ENCODE results near the gene EIF4B.
A peak's percentile ranks its signal among the peaks of the same experiment; 100 is the strongest.

Gene EIF4B

GRCh38 chr12:53064613-53065436 lies 58.6 kb downstream of the EIF4B start:
- Histone ChIP-seq H3K4me3 (ENCODE audit: low read depth, low read length) (no peak overlapping the region), H3K27me3 (ENCODE audit: insufficient read depth, low read depth, severe bottlenecking) (no peaks in the 10 kb centered on the region), H3K27ac (no peak overlapping the region), H3K36me3 (peaks cover 2% of the 10 kb centered on the region; the same call in 1 of the 2 replicates), H3K9me3 (ENCODE audit: severe bottlenecking) (no peaks in the 10 kb centered on the region)
- no peak for DNase-seq
- TF ChIP-seq, protein P1, sequence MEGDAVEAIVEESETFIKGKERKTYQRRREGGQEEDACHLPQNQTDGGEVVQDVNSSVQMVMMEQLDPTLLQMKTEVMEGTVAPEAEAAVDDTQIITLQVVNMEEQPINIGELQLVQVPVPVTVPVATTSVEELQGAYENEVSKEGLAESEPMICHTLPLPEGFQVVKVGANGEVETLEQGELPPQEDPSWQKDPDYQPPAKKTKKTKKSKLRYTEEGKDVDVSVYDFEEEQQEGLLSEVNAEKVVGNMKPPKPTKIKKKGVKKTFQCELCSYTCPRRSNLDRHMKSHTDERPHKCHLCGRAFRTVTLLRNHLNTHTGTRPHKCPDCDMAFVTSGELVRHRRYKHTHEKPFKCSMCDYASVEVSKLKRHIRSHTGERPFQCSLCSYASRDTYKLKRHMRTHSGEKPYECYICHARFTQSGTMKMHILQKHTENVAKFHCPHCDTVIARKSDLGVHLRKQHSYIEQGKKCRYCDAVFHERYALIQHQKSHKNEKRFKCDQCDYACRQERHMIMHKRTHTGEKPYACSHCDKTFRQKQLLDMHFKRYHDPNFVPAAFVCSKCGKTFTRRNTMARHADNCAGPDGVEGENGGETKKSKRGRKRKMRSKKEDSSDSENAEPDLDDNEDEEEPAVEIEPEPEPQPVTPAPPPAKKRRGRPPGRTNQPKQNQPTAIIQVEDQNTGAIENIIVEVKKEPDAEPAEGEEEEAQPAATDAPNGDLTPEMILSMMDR (IDR thresholded peaks at IDR 0.05; ENCODE audit: low read depth, low read length) = no peak

- H3K27ac ChIP-seq = no peak overlapping the region
- peaks cover 2% of the 10 kb centered on the region; the same call in 1 of the 2 replicates for H3K36me3 ChIP-seq
- DNase-seq = no peak
- H3K4me3 ChIP-seq (ENCODE audit: low read depth, low read length) = no peak overlapping the region
- TF ChIP-seq, protein P1 (IDR thresholded peaks at IDR 0.05; ENCODE audit: low read depth, low read length) = no peak
- H3K9me3 ChIP-seq (ENCODE audit: severe bottlenecking) = no peaks in the 10 kb centered on the region
- H3K27me3 ChIP-seq (ENCODE audit: insufficient read depth, low read depth, severe bottlenecking) = no peaks in the 10 kb centered on the region
Observed at GRCh38 chr12:53065470-53065869, 59.2 kb downstream of the EIF4B start.

- peak; percentile 72 for DNase-seq
- Histone ChIP-seq H3K27ac (no peak overlapping the region), H3K27me3 (ENCODE audit: insufficient read depth, low read depth, severe bottlenecking) (no peaks in the 10 kb centered on the region), H3K9me3 (ENCODE audit: severe bottlenecking) (no peaks in the 10 kb centered on the region), H3K36me3 (peaks cover 2% of the 10 kb centered on the region; the same call in 1 of the 2 replicates), H3K4me3 (ENCODE audit: low read depth, low read length) (no peak overlapping the region)
- TF ChIP-seq, protein P1 (IDR thresholded peaks at IDR 0.05; ENCODE audit: low read depth, low read length) = peak; percentile 89
Observed at GRCh38 chr12:53065975-53066931, 60.0 kb downstream of the EIF4B start.

GRCh38 chr12:53067074-53067992 lies 61.1 kb downstream of the EIF4B start:
- no peak for DNase-seq
- Histone ChIP-seq H3K27me3 (ENCODE audit: insufficient read depth, low read depth, severe bottlenecking) (no peaks in the 10 kb centered on the region), H3K4me3 (ENCODE audit: low read depth, low read length) (no peak overlapping the region), H3K9me3 (ENCODE audit: severe bottlenecking) (no peaks in the 10 kb centered on the region), H3K36me3 (peaks cover 2% of the 10 kb centered on the region; the same call in 1 of the 2 replicates), H3K27ac (no peak overlapping the region)
- TF ChIP-seq, protein P1 (IDR thresholded peaks at IDR 0.05; ENCODE audit: low read depth, low read length) = no peak
